ENCODE measurements around the gene CD38.
A peak's percentile ranks its signal among the peaks of the same experiment; 100 is the strongest.

Gene CD38

DNA sequence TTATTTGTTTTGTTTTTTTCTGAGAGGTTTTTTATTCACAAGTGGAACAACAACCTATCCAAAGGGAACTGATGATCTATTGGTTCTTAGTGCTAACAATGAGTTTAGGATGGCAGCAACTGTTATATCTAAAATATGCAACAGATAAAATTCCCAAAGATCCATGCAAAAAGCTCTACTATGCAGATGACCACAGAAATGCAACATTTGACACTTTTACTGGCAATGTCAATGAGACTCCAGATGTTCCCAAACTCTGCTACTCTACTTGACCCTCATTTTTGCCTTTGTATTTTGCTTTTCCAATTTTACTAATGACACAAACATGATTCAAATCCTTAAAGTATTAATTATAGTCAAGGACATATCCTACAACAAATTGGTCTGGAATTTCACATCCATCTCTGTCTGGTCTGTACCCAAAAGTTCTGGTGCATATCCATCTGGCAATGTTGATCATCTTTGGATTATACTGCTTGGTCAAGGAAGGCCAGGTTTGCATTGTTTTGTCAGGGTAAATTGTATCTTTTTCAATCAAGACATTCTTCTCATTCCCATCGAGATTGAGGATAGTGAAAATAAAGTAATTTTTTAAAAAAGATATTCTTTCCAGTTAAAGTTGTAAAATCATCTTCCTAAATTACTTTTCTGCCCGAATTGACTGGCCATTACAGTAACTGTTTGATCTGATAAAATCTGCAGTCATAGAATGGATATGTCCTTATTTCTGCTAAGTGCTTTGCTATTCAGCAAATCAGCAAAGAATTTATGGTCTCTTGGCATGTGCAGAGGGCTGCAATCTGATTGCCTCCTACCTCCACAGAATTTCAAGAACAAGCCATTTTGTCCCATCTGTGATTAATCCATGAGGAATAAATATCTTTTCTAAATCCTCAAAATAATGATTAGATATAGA lies 86.8 kb downstream of the CD38 start:
- no peak for DNase-seq (ENCODE audit: low read depth in 2 of 2)

DNA sequence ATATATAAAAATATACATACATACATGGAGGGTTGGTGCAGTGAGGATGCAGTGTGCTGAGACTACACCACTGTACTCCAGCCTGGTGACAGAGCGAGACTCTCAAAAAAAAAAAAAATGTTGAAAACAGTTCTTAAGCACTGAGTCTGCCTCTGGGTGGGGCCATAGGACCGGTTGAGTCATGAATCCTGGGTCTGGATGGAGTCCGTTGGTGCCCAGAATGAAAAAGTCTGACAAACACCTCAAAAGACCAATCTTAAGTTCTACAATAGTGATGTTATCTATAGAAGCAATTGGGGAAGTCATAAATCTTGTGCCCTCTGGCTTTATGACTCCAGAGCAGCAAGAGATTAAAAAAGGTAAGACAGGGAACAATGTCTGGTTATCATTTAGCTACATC lies 90.0 kb downstream of the CD38 start:
- no peak for DNase-seq (ENCODE audit: low read depth in 2 of 2)

DNA sequence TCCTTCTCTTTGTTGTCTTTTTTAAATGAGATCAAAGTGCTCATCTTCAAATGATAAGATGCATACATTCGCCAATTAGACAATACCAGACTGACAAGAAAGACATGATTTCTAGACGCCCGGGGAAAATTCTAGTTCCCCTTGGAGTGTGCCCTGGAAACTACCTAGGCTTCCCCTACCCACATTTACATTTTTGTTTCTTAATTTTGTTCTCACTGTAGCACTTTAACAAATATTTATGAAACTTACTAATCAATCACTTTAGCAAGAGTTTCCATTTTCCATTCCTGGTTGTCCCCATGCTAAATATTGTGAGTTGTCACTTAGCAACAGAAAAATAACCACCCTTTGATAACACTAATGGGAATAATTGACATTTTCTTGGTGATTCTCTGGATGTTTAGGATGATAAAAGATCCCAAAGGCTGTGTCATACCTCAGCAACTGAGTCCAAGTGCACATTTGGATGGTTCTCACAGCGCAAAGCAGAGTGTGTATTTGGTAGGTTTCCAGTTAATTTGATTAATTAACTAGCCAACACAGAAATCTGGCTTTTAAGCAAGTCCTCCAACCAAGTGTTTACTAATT lies 90.8 kb downstream of the CD38 start:
- DNase-seq (ENCODE audit: low read depth in 2 of 2) = no peak

DNA sequence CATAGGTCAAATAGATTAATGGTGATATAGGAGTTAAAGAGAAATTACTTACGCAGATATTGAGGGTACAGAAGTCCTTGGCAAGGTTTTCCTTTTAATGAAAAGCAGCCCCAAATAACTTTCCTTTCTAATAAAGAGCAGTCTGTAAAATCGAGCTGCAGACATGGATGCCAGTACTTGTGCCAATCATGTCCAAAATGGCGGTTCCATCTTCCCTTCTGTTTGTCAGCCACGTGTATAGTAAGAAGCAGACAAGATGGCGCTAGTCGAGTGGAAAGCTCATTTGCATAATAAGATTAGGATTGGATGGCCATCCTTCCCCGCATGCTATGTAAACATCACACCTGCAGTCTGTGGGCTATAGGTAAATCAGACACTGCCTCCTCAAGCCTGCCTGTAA lies 92.0 kb downstream of the CD38 start:
- DNase-seq (ENCODE audit: low read depth in 2 of 2) = no peak

DNA sequence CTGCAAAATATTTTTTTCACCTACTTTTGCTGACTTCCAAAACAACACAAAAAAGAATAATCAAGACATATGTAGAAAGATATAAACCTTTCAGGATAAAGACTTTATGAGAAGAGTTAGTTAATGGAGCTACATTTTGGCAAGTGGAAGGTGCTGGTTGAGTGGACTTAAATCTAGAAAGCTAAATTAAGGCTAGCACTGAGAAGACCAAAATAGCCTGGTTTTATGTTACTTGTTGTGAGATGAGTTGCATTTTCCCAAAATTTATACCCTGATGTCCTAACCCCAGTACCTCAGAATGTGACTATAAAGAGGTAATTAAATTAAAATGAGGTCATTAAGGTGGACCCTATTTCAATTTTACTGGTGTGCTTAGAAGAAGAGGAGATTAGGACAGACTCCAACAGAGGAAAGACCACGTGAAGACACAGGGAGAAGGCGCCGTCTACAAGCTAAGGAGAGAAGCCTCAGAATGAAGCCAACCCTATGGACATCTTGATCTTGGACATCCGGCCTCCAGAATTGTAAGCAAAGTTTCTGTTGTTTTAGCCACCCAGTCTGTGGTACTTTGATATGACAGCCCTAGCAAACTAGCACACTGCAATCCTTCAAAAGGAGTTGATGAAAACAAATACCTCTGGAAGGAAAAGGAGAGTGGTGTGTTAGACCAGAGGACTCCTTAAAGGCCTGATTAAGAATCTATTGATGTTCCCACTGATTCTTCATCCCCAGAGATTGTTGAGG lies 93.0 kb downstream of the CD38 start:
- no peak for DNase-seq (ENCODE audit: low read depth in 2 of 2)

DNA sequence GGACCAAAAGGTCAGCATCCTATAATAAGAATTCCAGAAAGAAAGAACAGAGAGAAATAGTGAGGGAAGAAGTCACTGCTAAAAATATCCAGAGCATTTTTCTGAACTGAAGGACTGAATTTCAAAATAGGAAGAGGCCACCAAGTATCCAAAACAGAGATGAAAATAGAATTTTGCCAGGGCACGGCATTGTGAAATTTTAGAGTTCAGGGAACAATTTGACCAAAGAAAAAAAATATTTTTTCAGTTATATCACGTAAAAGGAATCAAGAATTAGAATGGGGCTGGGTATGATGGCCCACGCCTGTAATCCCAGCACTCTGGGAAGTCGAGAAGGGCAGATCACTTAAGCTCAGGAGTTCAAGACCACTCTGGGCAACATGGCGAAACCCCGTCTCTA lies 95.0 kb downstream of the CD38 start:
- DNase-seq (ENCODE audit: low read depth in 2 of 2) = no peak

DNA sequence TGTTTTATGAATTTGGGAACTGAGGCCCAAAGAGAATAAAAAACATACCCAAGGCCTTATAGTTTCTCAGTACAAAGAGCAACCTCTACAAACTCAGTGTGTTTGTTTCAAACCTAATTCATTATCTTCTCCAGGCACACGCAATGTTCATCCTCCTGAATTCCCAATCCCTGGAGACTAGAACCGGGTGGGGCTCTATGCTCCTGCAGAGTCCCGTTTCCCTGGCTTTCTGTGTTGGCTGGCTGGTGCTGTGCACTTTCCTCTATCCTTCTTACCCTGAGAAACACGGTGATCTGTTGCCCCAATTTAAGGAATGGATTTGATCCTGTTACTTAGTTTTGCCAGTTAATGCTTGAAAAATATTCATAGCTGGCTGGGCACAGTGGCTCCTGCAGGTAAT lies 96.5 kb downstream of the CD38 start:
- no peak for DNase-seq (ENCODE audit: low read depth in 2 of 2)

DNA sequence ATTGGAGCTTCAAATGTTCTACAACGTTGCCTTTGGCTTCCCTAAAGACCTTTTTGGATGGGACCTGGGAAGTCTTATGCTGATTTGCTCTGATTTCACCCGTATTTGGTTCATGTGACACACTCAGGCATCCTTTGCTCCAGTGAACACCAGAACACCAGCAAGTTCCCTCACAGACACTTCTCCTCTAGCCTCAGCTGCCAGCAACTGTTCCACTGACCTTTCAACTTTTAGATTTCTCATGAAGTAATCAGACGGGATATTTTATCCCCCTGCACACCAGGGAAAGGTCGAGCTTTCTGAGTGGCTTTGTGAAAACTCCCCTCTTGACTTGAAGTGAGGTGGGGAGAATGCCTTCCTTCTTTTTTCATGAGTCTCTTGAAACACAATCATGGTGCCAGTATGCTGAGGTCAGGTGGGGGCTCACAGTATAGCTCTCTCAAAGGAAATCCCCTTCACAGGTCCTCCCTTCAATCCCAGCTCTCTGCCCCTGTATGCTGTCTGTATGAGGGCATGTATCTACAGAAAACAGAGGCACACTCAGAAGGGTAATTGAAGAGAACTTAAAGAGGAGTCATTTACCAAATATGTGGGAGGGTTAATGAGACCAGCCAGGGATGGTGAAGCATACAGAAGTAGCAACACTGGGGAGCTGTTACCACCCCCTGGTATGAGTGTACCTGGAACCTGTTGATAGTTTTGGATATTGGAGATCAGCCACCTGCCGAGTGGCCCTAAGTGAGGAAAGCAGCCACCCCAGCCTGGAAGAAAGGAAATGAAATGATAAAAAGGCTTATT lies 97.7 kb downstream of the CD38 start:
- DNase-seq (ENCODE audit: low read depth in 2 of 2) = no peak

DNA sequence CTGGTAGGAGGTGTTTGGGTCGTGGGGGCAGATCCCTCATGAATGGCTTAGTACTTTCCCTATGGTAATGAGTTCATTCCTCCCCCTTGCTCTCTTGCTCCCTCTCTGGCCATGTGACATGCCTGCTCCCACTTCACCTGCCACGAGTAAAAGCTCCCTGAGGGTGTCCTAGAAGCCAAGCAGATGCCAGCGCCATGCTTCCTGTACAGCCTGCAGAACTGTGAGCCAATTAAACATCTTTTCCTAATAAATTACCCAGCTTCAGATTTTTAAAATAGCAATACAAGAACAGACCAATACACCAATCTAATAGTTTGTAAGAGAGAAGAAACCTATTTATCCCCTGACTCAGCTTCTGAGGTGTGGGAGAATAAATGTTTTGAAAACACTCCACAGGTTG lies 99.9 kb downstream of the CD38 start:
- no peak for DNase-seq (ENCODE audit: low read depth in 2 of 2)

DNA sequence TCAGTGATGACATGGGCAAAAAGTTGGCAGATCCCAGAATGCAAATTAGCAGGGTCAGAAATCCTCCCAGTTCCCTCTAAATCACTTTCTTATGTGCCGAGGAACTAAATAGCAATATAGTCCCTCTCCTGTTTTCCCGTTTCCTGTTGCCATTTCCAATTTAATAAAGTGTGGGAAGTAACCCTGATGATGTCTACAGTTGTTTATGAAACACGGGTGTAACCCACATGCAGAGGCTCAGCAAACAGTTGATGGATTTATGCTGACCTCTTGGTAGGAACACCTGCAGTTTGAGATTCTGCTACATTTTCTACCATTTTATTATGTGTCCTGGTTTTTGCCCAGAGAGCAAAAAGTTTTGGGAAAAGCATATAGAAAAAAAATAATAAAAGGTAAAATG lies 103.7 kb downstream of the CD38 start:
- no peak for DNase-seq (ENCODE audit: low read depth in 2 of 2)

DNA sequence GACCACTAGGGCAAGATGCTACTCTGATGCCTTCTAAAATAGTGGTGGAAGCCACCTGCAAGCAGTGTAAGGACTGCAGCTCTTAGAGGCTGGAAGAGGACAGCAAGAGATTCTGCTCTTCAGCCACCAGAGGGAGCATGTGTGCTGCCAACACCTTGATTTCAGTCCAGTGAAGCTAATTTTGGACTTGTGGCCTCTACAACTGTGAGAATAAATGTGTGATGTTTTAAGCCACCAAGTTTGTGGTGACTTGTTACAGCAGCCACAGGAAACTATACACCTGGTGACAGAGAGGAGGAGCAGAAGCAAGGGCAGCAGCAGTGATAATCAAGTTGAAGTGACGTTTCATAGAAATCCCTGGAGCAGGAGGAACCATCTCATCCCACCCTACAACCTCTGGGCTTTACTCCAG lies 104.6 kb downstream of the CD38 start:
- DNase-seq (ENCODE audit: low read depth in 2 of 2) = peak in 1 of 2 donors; percentile 18

DNA sequence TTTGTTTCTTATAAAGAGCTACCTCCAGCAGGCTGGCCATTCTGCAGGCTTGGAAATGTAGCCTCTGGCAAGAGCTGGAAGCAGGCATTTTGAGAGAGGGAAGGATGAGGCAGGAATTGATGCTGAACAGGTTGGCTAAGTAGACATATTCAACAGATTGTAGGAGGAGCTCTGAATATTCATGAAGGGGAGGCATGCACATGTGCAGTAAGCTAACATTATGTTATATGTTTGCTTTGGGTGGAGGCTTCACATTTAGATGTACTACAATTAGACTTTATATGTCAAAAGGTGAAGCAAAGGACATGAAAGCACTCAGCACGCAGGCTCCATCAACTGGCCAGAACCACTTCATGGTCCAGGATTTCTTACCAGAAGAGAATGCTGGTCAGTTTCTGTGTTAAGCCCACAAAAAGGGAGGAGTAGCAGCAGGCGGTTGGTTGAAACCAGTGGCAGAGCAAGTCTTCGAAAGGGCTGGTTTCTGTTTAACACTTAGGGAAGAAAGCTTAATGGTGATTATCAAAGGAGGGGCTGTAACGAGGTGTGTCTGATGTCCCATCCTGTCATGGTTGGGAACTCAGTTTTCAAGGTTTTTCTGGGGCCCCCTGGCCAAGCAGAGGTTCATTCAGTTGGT lies 105.6 kb downstream of the CD38 start:
- no peak for DNase-seq (ENCODE audit: low read depth in 2 of 2)

DNA sequence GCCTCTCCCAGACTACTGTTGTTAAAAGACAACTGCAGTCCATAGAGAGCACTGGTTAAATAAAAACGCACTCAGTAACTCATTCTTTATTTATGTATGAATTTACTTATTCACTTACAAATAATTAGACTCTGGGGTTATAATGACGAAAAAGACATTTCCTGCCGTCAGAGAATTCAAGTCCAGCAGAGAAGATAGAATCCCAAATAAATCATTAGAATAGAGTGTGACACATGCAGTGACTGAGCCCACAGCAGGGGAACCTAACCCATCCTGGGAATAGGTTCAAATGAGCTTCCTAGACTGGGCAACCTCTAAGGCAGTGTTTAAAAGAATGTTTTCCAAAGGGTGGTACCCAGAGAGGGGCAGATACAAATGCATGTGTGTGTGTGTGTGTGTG lies 106.5 kb downstream of the CD38 start:
- DNase-seq (ENCODE audit: low read depth in 2 of 2) = no peak

DNA sequence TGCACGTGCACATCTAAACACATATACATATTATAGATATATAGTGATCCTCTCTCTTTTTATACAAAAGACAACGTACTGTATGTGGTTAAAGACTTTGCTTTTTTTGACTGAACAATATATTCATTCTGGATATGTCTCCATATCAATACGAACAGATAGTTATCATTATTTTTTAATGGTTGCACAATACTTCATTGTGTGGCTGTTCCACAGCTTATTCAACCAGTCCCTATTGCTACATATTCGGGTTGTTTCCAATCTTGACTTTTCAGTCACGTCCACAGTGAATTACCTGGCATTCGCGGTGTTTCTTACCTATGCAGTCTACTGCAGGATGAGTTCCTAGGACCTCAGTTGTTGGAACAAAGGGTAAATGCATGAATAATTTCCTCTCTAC lies 107.3 kb downstream of the CD38 start:
- no peak for DNase-seq (ENCODE audit: low read depth in 2 of 2)

DNA sequence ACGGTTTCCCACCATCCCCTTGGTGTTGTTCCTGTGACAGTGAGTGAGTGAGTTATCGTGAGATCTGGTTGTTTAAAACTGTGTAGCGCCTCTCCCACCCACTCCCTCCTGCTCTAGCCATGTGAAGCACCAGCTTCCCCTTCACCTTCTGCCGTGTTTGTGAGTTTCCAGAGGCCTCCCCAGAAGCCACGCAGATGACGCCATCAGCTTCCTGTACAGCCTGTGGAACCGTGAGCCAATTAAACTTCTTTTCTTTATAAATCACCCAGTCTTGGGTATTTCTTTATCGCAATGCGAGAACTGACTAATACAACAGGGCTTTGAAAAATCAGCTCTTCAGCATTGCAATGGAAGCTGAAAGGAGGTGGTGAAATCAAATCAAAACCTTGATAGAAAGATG lies 110.4 kb downstream of the CD38 start:
- DNase-seq (ENCODE audit: low read depth in 2 of 2) = no peak

DNA sequence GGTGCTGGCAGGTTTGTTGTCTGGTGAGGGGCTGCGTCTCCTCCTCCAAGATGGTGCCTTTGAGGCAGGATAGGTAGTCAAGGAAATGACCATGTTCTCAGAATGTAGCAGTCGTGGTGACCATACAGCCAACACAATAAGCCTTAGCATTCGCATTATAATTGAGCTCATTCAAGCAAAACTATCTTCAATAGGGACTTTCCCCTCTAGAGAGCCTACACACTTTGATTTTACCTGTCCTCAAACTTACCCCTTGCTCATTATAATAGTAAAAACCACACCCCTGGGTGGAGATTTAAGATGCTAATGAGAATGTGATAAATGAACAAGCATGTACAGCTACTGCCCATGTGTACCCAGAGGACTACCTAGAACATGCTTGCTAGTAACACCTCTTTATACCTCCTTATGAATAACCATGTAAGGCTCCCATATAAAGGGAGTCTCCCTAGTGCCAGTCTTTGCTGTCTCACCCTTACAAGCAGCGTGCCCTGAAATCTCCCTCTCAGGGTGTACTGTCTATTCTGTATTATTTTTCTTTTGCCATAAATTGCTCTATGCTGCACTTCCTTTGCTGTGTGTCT lies 112.2 kb downstream of the CD38 start:
- no peak for DNase-seq (ENCODE audit: low read depth in 2 of 2)

DNA sequence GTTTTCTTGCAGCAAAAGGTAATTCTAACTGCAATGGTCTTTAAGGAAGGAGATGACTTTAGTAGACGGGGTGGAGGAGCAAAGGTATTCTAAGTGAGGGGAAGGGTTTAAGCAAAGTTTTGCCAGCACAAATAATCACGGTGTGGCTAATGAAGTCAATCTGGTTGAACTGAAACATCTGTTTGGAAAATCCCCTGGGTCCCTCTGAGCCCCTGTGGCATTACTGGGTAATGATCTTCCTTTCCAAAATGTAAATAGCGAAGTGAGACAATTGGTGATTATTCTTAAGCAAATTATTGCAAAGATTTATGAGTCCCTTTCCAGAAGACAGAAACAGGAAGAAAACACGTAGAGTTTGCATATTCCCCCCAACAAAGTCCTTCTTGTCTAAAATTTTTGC lies 113.2 kb downstream of the CD38 start:
- no peak for DNase-seq (ENCODE audit: low read depth in 2 of 2)

DNA sequence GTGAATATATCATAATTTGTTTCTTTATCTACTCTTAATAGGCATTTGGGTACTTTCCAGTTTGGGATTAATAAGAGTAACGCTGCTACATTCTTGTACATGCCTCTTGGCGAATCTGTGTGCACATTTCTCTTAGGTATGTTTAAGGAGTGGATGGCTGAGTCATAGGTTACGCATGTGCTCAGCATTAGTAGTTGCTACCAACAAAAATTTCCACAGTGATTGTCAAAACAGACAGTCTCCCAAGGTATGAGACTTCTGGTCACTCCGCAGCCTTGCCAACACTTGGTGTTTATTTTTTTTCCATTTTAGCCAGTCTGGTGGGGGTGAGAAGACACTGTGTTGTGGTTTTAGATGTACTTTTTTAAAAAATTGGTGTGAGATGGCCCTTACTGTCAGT lies 115.8 kb downstream of the CD38 start:
- DNase-seq (ENCODE audit: low read depth in 2 of 2) = no peak

DNA sequence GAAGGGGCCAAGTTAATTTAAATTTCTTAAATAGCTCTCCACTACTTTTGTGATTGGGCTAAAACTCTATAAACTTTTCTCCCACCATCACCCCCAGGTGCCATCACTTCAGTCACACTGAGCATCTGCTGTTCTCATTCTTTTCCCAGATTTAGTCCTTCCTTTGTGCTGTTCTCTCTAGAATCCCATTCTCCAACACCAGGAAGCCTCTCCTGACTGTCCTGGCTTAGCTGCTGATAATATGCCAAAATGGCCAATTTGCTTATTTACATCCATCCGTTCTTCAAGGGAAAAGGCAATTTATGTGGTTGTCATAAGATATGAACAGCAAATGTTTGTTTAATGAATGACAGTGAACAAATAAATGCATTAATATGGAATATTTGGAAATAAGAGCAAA lies 116.3 kb downstream of the CD38 start:
- DNase-seq (ENCODE audit: low read depth in 2 of 2) = no peak

DNA sequence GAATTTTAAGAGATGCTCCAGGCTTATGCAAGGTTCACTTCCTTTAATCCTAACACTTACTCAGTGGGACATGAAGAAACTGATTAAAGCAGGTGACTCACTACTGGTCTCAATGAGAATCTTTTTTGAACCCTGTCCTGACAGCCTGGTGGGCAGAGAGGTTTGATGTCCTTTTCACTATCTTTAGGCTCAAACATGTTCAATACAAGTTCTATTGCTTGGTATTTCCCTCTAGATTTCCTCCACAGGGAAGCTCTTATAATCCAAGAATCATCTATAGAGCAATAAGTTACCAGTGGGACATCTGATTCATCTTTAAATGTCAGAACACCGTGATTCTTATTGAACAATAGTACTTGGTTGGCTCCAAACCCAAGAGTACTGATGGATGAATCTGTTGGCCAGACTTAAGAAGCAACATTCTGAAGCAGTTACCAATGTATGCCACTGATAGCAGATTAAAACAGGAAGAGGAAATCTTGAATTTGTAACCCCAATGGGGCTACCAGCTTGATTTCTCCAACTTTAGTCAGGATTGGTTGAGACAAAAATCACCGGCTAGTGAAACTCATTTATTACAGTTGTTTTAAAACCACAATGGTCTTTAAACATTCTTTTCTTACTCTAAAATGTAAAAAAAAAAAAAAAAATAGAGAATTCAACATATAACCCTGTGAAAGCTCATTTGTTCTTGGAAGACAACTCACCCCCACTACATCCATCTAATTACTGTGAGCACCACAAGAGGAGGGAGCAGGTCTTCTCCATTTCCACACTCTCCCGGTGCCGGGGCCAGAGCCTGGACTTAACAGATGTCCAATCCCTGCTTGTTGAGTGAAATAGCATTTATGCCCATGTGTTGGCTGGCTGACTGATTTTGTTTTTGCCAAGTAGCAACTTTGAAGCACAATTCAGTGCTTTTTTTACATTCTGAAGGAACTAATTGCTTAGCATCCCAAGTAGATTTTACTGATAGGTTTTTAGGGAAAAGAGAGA lies 117.1 kb downstream of the CD38 start:
- no peak for DNase-seq (ENCODE audit: low read depth in 2 of 2)
